NAMALWA (cell line): ENCODE results near the gene NINJ1.
A peak's percentile ranks its signal among the peaks of the same experiment; 100 is the strongest.
"Not testable (repeated sequence)": the region's sequence is repeated elsewhere in the genome, so short reads cannot be mapped to it uniquely, and the experiment has no call there.

Experiments
- DNase-seq: peaks from one replicate; pipeline ENCODE4 v3.0.0-alpha.2; 2015; ENCODE audit warnings: low spot score

NINJ1 gene

GRCh38 chr9:93118863-93119702, 15.0 kb downstream of the NINJ1 start:
- DNase-seq = no peak

- DNase-seq = no peak
These were observed 15.9 kb downstream of the NINJ1 start for GRCh38 chr9:93117924-93118862.

- DNase-seq = not testable (repeated sequence)
These were observed 16.5 kb downstream of the NINJ1 start for GRCh38 chr9:93117521-93117920.

- no peak for DNase-seq
These were observed 17.7 kb downstream of the NINJ1 start for GRCh38 chr9:93116072-93116961.

- no peak for DNase-seq
These were observed 18.5 kb downstream of the NINJ1 start for GRCh38 chr9:93115486-93116071.

GRCh38 chr9:93114984-93115335, 19.1 kb downstream of the NINJ1 start:
- no peak for DNase-seq

- no peak for DNase-seq
These were observed 19.7 kb downstream of the NINJ1 start for GRCh38 chr9:93114169-93114983.

- no peak for DNase-seq
These were observed 21.1 kb downstream of the NINJ1 start for GRCh38 chr9:93112864-93113389.

GRCh38 chr9:93112116-93112863, 21.8 kb downstream of the NINJ1 start:
- no peak for DNase-seq

- DNase-seq = peak; percentile 51
These were observed 22.5 kb downstream of the NINJ1 start for GRCh38 chr9:93111371-93112115.

GRCh38 chr9:93111001-93111370, 23.1 kb downstream of the NINJ1 start:
- DNase-seq = no peak

GRCh38 chr9:93110311-93110855, 23.7 kb downstream of the NINJ1 start:
- no peak for DNase-seq

- no peak for DNase-seq
These were observed 25.6 kb downstream of the NINJ1 start for GRCh38 chr9:93108291-93109041.

- no peak for DNase-seq
These were observed 26.3 kb downstream of the NINJ1 start for GRCh38 chr9:93107825-93108161.

GRCh38 chr9:93107151-93107824, 26.8 kb downstream of the NINJ1 start:
- no peak for DNase-seq

GRCh38 chr9:93105620-93106019, 28.4 kb downstream of the NINJ1 start:
- DNase-seq = no peak

GRCh38 chr9:93101086-93101485, 33.0 kb downstream of the NINJ1 start:
- DNase-seq = not testable (repeated sequence)

GRCh38 chr9:93100276-93100636, 33.8 kb downstream of the NINJ1 start:
- no peak for DNase-seq
